GM21526 (cell line): ENCODE data around the gene TBC1D14.

Experiments
- ATAC-seq: cut with Tn5 transposase; IDR thresholded peaks from one replicate; pipeline ENCODE4 v1.9.1; 2021; ENCODE audit warnings: moderate library complexity; ENCODE audit not compliant: unreplicated experiment, low FRiP score

Gene TBC1D14

DNA sequence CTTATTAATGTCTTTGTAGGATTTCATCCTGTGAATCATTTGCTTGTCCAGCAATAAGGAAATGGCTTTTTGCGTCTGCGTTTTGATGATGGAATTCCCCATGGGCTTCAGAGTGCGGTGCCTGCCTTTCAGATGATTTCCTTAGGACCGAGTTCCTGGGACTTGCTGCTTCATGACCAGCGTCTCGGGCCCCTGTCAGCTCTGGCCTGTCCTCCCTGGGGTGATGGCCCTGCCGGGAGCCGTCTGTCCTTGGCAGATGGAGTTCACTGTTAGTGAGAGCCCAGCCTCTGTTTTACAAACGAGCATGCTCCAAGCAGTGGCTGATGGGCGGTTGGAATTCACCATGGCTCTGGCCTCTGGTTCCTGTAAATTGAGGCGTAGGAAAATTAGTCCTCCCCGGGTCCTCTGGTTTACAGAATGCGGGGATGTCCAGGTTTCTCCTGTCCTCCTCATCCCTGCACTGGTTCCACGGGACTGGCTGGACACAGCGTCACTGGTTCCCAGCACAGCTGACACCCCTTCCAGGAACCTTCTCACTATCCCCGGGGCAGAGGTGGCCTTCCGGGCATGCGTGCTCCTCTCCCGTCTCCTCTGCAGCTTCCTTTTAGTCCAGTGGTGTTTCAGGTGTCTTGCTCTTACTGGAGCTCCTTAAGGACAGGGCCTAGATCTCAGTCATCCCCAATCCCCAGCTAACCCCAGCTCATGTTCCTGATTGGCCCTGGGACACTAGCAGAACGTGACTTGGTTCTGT, 34.9 kb downstream of the TBC1D14 start:
- ATAC-seq, result no peak

DNA sequence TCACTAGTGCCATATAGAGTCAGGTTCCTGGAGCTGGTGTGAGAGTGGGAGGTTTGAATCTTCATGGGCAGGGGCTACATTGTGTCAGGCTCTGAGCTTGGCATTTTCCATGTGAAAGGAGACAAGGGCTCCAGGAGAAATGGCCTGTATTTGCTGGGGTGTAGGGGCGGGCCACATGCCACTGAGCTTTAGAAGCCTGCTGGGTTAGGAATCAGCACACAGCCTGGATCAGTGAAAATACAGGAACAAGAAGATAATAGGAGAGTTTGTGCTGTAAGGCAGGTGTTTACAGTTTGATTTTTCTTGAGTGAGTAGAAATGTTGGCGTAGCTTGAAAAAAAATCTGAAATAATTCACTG, 35.4 kb downstream of the TBC1D14 start:
- no peak for ATAC-seq

DNA sequence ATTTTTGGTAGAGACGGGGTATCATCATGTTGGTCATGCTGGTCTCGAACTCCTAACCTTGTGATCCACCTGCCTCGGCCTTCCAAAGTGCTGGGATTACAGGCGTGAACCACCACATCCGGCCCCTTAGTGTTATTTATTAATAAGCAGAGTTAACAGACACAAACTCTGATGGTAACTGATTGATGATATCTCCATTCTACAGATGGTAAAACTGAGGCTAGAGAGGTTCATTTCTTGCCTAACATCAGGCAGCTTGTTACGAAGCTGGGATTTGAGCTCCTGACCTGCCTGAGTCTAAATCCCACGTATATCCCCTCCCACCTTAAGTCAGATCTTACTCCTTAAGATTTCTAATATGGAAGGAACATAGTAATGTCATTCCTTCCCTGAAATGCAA, 36.9 kb downstream of the TBC1D14 start:
- no peak for ATAC-seq

DNA sequence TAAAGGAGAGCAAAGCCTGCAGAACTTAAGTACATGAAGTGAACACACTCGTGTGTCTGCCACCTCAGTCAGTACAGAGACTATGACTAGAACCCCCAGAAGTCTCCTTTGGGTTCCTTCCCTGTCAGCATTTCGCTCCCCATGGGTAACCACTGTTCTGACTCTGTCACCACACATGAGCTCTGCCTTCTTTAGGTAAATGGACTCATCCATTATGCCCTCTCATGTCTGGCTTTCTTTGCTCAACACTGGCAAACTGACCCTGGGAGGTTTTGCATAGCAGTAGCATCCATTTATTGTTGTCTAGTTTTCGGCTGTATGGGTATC, 38.5 kb downstream of the TBC1D14 start:
- ATAC-seq, result no peak

DNA sequence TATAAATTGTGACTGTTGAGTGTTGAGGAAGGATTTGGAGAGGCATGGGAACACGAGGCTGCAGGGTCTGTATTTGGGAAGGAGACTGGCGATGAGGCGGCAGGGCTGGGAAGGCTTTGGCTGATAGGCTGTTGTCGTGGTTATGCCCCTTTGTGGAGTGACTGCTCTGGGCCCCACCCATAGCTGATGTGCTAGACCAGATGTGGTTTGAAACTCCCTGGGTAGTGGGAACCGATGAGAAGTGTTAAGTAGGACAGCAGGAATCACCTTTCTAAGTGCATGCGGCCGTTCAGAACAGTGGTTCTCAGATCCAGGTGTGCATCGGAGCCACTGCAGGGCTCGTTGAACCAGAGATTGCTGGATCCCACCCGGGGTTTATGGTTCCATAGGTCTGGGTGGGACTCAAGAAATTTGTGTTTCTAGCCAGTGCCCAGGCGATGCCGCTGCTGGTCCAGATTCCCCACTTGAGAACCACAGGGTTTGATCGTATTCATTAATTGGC, 42.3 kb downstream of the TBC1D14 start:
- no peak for ATAC-seq

DNA sequence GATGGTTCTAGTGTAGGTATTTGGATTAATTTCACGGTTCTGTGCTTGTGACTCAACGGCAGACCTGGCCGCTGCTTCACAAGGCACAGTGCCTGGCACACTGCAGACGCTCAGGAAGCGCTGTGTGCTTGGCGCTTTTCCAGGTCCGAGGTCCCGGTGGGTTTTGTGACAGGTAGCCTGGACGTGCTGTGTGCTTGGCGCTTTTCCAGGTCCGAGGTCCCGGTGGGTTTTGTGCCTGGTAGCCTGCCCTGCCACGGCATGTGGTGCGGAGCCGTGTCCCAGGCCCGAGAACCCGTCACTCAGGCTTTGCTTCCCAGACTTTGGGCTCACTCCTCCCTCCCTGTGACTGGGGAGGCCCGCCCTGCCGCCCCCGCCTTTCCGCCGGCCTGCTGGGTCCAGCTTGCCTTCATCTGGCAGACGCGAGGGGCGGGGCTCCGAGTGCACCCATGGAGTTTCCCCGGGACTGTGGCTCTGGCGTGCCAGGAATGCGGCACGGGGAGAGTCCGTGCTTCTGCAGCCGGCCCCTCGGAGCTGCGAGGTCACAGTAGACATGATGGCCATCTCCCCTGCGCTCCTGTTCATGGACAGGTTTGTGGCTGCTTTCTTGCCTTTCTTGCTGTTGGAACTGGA, 44.2 kb downstream of the TBC1D14 start:
- ATAC-seq, result no peak

DNA sequence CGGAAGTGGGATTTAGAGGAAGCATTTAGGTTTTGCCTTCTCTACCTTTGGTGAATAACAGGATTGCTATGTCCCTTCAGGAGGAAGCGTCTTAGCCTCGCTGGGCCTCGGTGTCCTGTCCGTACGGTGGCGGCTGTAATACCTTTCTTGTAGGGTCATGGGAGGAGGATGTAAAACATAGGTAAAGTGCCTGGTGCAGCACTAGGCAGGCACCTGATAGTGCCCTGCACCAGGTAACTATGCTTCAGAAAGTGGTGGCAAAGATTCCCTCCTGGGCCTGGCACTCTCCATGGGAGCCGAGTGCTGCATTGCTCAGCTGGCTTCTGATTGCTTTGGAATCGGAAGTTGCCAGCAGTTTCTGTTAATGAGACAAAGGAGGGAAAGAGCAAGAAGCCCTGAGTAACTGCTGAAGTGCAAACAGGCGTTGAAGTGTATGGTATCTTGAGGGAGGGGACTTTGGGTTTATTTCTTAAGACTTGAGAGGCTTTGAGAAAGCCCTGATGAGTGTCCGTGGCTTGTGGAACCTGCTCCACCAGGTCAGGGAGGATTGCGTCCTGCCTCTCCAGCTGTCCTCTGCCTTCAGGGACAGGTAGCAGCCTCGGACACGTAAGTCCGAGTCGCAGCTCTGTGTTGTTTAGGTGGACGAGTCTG, 45.8 kb downstream of the TBC1D14 start:
- no peak for ATAC-seq

DNA sequence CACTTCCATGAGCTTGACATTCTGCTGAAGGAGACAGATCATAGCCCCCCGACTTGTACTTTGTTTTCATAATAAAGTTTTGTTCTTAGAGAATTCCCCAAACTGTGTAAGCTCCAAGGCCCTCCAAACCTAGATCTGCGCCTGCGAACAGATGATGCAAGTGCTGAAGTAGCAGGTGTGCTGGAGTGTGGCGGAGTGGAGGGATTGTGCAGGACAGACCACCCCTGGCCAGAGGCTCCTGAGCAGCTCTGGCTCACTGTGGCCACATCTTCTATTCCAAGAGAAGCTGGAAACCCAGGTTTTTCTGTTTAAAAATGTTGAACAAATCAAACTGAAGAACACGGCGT, 46.4 kb downstream of the TBC1D14 start:
- ATAC-seq, result no peak

DNA sequence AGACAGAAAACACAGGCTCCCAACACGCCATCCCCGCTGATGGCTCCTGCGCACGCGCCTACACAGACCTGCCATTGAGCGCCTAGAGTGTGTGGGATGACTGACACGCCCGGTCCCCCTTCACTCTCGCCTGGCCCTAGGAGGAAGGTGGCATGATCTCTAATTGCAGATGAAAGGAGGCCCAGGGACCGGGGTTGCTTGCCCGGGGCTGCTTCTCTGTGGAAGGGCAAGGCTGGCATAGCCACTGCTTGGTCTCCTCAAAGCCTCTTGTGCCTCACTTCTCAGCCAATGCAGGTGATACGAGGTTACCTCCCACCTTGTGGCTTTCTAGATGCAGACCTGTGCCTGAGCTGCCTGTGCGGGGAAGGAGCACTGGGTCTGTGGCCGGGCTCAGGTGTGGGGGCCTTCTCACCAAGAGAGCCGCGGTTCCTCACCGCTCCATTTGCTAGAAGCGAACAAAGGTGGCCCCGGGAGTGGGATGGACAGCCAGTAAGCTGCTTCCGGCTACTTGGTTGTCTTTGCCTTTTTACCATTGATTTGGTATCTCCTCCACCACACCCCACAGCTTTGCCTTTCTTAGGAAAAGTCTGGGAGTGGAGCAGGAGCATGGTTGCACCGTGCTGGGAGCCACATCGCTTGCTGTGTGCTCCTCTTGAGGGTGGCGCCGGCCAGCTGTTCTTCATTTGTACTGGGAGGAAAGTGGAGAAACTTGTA, 47.0 kb downstream of the TBC1D14 start:
- no peak for ATAC-seq

DNA sequence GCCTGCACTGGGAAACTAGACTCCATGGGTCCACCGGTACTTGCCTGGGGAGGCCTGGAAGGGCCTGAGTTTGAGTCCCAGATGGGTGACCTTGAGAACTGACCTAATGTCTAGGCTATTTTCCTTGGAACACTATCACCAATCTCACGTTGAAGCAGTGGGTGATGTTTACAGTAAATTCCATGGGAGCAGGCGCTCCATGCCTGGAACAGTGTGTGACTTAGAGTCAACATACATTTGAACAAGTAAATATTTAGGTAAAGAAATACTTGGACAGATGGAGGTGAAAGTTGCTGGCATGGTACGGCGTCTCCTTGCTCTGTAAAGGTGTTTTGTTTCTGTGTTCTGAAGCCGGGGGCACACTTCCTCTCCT, 47.5 kb downstream of the TBC1D14 start:
- no peak for ATAC-seq

DNA sequence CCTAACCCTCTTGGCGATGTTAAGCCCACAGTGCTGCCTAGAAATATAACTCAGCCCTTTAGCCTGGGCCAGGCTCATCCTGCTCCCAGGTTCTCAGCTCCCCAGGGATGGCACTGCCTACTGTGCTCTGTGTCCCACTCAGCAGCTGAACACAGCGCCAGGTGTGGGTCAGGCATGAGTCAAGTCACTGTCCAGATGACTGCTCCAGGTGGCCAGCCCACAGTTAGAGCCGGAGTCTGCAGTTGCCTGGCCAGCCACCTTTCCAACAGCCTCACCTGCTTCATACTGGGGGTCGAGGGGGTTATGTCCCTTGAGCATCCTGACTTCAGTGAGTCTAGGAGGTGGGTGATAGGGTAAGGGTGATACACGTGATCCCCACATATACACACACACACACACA, 48.4 kb downstream of the TBC1D14 start:
- no peak for ATAC-seq

DNA sequence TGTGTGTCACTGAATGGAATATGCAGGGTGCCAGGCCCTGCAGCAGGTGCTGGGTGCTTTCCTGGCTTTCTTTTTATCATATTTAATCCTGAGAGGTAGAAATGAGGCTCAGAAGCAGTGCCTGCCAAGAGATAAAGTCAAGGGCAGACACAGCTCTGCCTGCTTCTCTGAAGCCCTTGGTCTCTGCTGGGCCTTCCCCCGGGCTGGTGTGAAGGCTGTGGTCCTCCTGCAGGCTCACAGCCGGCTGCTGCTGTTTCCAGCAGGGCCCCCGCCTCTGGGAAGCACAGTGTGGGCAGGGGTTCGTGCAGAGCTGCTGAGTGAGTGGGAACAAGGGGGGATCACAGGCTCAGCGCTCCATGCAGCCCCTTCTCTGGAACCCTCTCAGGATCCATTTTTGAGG, 49.6 kb downstream of the TBC1D14 start:
- no peak for ATAC-seq

DNA sequence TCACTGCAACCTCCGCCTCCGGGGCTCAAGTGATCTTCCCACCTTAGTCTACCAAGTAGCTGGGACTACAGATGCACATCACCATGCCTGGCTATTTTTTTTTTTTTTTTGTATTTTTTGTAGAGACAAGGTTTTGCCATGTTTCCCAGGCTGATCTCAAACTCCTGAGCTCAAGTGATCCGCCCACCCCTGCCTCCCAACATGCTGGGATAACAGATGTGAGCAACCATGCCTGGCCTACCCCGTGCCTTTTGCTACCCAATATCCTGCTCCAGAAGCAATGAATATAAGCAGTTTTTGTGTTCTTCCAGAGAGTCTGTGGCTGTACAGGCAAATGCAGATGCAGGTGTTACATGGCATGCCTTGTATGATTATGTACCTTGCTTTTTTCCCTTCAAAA, 50.5 kb downstream of the TBC1D14 start:
- no peak for ATAC-seq

DNA sequence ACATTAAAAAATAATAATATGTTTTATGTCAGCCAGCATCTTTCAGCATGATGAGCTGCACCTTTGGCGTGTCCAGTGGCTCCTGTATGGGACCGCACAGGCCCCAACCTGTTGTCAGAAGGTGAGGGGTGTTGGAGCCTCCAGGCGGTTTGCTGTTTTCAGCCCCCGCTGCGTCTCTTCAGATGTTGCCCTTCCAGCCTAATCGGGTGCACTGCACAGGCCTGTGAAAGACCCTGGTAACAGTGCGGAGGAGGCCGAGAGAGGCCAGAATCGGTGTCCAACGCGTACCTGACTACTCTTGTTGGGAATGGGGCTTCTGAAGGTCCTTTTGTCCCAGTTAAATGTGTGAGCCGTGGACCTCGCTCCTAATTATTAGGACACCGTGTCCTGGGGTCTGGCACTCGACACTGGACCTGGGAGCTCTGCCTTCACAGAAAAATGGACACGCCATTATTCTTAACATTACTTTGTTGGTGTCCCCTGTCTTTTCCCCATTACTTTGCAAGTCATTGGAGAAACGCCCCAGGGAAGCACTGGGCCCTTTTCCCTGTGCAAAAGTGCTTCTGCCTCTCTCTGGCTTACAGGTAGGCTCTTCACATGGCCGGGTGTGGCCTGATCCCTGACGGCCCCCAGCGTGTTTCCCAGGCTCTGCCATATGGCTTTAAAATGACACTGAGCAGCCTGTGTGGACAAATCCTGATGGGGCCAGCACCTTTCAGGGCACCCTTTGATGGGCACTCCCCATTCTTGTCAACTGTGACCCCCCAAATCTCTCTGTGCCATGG, 51.2 kb downstream of the TBC1D14 start:
- ATAC-seq, result no peak

DNA sequence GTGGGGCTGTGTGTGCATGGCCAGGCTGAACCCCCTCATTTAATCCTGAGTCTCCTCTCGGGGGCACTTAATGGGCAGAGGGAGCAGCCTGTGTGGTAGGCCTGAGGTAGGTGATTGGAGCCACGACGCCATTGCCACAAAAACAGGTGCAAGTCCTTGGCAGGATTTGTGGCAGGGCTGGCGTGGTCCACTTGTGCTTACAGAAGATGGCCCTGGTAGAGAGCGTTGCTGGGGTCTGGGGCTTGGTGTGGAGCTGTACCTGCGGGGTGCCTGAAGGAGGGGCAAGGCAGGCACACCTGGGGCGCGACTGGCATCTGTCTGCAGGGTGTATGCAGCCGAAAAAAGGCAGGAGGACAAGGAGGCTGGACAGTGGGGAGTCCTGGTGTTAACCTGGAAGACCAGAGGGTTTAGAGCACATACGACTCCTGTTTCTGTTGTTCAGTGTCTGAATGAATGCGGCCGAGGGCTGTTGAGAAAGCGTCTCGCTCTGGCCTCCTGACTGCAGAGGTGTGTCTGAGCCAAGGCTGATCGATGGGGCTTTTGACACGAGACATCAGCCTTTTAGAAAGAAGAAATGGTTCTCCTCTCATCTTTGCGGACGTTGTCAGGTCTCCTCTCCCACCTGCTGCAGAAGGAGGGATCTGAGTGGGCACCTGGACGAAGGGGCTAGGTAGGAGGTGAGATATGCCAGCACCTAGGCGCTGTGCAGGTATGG, 52.0 kb downstream of the TBC1D14 start:
- ATAC-seq, result no peak

DNA sequence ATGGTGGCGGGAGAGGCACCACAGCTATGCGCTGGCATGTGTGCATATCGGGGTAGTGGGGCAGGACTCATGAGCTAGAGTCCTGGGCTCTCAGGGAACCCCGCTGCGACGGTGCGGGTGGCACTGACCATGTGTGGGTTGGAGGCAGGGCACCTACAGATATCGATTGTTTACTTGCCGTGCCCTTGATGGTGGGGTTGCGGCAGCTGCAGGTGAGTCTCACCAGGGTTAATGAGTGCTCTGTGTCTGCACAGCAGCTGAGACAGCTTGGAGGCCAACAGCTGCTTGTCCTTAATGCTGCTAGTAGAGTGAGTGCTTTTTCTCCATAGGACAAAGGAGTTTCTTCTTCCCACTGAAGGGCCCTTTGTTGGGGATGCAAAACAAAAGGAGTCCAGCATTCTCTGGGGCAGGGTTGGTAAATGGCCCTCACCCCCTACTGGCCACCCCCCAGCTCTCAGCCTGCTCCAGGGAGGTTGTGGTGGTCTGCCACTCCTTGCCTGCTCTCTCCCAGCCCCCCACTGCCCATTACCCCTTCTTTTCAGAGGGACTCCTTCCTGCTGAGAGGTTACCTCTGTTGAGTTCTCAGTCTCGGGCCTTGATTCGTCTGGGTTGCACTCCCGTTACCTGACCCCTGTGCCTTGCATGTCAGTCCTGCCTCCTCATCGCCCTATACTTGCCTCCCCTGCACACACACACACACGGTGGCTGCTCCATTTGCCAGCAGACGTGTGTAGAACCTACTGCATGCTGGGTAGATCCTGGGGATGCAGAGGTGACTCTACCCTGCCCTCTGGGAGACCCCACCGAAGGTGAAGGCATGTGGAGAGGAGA, 52.8 kb downstream of the TBC1D14 start:
- no peak for ATAC-seq

DNA sequence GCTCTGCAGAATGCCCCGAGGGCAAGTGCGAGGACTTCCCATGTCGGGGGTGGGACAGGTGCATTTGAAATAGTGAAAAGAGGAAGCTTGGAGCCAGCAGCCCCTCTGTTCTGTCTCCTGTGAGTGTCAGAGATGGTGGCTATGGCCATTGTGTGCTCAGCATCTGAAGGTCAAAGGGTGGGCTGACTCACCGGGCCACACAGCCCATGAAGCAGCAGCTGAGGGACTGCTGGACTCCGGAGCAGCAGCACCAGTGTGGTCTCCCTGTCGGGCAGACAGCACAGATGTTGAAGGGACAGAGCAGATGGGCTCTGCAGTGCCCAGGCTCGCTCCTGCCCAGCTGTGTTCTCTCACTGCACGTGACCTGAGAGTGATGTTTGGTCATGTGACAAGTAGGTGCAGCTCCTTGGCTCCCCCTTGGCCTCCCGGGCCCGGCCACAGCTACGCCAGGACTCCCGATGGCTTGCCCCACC, 53.5 kb downstream of the TBC1D14 start:
- ATAC-seq, result no peak

DNA sequence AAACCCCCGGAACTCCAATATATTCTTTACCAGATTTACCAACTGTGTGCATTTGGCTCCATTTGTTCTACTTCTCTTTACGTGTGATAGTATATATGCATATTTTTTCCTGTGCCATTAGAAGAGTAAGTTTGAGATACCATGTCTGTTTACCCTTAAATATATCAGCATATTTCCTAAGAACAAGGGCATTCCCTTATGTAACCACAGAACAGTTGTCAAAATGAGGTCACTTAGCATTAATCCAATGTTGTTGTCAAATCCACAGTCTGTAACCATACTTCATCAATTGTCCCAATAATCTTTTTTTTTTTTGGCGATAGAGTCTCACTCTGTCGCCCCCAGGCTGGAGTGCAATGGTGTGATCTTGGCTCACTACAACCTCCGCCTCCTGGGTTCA, 55.2 kb downstream of the TBC1D14 start:
- no peak for ATAC-seq

DNA sequence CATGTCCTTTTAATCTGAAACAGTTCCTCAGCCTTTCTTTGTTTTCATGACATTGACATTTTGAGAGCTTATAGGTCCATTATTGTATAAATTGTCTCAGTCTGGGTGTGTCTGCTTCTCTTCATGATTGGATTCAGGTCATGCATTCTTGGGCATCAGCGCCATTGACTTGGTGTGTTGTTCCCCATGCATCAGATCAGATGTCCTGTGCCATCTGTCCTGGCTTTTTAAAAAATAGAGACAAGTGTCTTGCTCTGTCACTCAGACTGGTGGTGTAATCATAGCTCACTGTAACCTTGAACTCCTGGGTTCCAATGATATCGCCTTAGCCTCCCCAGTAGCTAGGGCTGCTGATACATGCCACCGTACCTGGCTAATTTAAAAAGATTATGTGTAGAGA, 55.7 kb downstream of the TBC1D14 start:
- no peak for ATAC-seq
